Neural cell (in vitro differentiated cells): ENCODE results near the gene USP10. TPM values are rescaled to one million over a fixed set of nuclear protein-coding genes. Genes with fewer than 3 reads are reported as not detected.
"Not testable (repeated sequence)": the region's sequence is repeated elsewhere in the genome, so short reads cannot be mapped to it uniquely, and the experiment has no call there.

Source experiments
- H2AFZ ChIP-seq: fragments of 200-600, 300-800 bp; sonication (generic), shearing (Covaris generic); 2 replicates; pipeline ENCODE4 v1.6.0; 2014; ENCODE audit warnings: low read depth, mild to moderate bottlenecking, antibody characterized with exemption, low read length, moderate library complexity
- H3F3A ChIP-seq: fragments of 200-600 bp; shearing (Covaris generic); 2 replicates; pipeline ENCODE4 v1.6.1; 2016; ENCODE audit warnings: mild to moderate bottlenecking, moderate library complexity, mixed read lengths, antibody characterized with exemption, low read length; ENCODE audit not compliant: insufficient read depth, poor library complexity, severe bottlenecking
- H3K27ac ChIP-seq: fragments of 200-600, 300-800 bp; sonication (generic), shearing (Covaris generic); 2 replicates; pipeline ENCODE4 v1.5.1; 2014; ENCODE audit warnings: mild to moderate bottlenecking, low read length, moderate library complexity
- H3K27me3 ChIP-seq: fragments of 300-800, 200-600 bp; sonication (generic), shearing (Covaris generic); 2 replicates; pipeline ENCODE4 v1.6.0; 2014; ENCODE audit warnings: mild to moderate bottlenecking, low read depth, low read length, moderate library complexity; ENCODE audit not compliant: insufficient read depth
- H3K36me3 ChIP-seq: fragments of 300-800, 200-600 bp; sonication (generic), shearing (Covaris generic); 2 replicates; pipeline ENCODE4 v1.5.1; 2014; ENCODE audit warnings: mild to moderate bottlenecking, antibody characterized with exemption, low read length, moderate library complexity; ENCODE audit not compliant: insufficient read depth
- H3K4me2 ChIP-seq: fragments of 300-800, 200-600 bp; sonication (generic), shearing (Covaris generic); 2 replicates; pipeline ENCODE4 v1.6.0; 2014; ENCODE audit warnings: mild to moderate bottlenecking, low read length
- H3K4me3 ChIP-seq: fragments of 300-800, 200-600 bp; sonication (generic), shearing (Covaris generic); 2 replicates; pipeline ENCODE4 v1.5.1; 2014; ENCODE audit warnings: mild to moderate bottlenecking, low read length, moderate library complexity
- H3K79me2 ChIP-seq: fragments of 200-600 bp; shearing (Covaris generic); replicated peaks from 2 replicates; pipeline ENCODE4 v1.6.0; 2014; ENCODE audit warnings: mild to moderate bottlenecking, low read length, moderate library complexity; ENCODE audit not compliant: insufficient read depth
- H3K9ac ChIP-seq: fragments of 300-800, 200-600 bp; sonication (generic), shearing (Covaris generic); 2 replicates; pipeline ENCODE4 v1.6.1; 2016; ENCODE audit warnings: mild to moderate bottlenecking, low read length, mixed read lengths
- H3K9me2 ChIP-seq: fragments of 200-600 bp; shearing (Covaris generic); 2 replicates; pipeline ENCODE4 v1.6.1; 2016; ENCODE audit warnings: mild to moderate bottlenecking, low read length, mixed read lengths; ENCODE audit not compliant: insufficient read depth
- H3K9me3 ChIP-seq: fragments of 200-600, 300-800 bp; sonication (generic), shearing (Covaris generic); 2 replicates; pipeline ENCODE4 v1.6.1; 2016; ENCODE audit warnings: mild to moderate bottlenecking, mixed run types, low read length, moderate library complexity, mixed read lengths
- H4K20me1 ChIP-seq: fragments of 200-600 bp; shearing (Covaris generic); 2 replicates; pipeline ENCODE4 v1.6.1; 2016; ENCODE audit warnings: mild to moderate bottlenecking, mixed run types; ENCODE audit not compliant: insufficient read depth
- EP300 ChIP-seq: fragments of 450-650 bp; conservative IDR thresholded peaks from 2 replicates; pipeline ENCODE4 v1.6.1; 2014; ENCODE audit warnings: antibody characterized with exemption, mild to moderate bottlenecking, moderate library complexity; ENCODE audit not compliant: poor library complexity, severe bottlenecking
- EZH2 ChIP-seq: fragments of 200-600, 300-800 bp; shearing (Covaris generic), sonication (generic); IDR thresholded peaks from 2 replicates; pipeline ENCODE4 v1.6.1; 2014; ENCODE audit warnings: antibody characterized with exemption, low read length, borderline replicate concordance, mild to moderate bottlenecking; ENCODE audit not compliant: insufficient read depth, poor library complexity, severe bottlenecking
- MXI1 ChIP-seq: fragments of 450-650 bp; conservative IDR thresholded peaks from 2 replicates; pipeline ENCODE4 v1.6.1; 2014; ENCODE audit warnings: antibody characterized with exemption, mild to moderate bottlenecking; ENCODE audit not compliant: poor library complexity, severe bottlenecking
- POLR2AphosphoS5 ChIP-seq: IDR thresholded peaks from 2 replicates; pipeline ENCODE4 v1.6.1; 2012
- RAD21 ChIP-seq: fragments of 450-650 bp; conservative IDR thresholded peaks from 2 replicates; pipeline ENCODE4 v1.6.1; 2014; ENCODE audit warnings: antibody characterized with exemption, mild to moderate bottlenecking, moderate library complexity
- SMC3 ChIP-seq: fragments of 450-650 bp; conservative IDR thresholded peaks from 2 replicates; pipeline ENCODE4 v1.6.1; 2014; ENCODE audit warnings: antibody characterized with exemption, mild to moderate bottlenecking, moderate library complexity; ENCODE audit not compliant: poor library complexity
- TAF1 ChIP-seq: IDR thresholded peaks from 2 replicates; pipeline ENCODE4 v1.6.1; 2012; ENCODE audit warnings: low read depth
- polyA plus RNA-seq: library from polyadenylated mRNA; depleted of rRNA; stranded (reverse); fragments of >200 nt; gene quantifications from 2 replicates; pipeline ENCODE4 v1.2.3, GENCODE V29; 2014
- TF ChIP-seq, protein P1 (sequence below): fragments of 450-650 bp; IDR thresholded peaks from 2 replicates; pipeline ENCODE4 v1.5.1; 2014; ENCODE audit warnings: antibody characterized with exemption, mild to moderate bottlenecking, moderate library complexity; ENCODE audit not compliant: poor library complexity, severe bottlenecking
- TF ChIP-seq, protein P2 (sequence below): IDR thresholded peaks from 2 replicates; pipeline ENCODE4 v1.6.1; 2012; ENCODE audit warnings: borderline replicate concordance

The USP10 gene
- polyA plus RNA-seq, 1 donor from 2014 or later: 48.9 TPM

DNA sequence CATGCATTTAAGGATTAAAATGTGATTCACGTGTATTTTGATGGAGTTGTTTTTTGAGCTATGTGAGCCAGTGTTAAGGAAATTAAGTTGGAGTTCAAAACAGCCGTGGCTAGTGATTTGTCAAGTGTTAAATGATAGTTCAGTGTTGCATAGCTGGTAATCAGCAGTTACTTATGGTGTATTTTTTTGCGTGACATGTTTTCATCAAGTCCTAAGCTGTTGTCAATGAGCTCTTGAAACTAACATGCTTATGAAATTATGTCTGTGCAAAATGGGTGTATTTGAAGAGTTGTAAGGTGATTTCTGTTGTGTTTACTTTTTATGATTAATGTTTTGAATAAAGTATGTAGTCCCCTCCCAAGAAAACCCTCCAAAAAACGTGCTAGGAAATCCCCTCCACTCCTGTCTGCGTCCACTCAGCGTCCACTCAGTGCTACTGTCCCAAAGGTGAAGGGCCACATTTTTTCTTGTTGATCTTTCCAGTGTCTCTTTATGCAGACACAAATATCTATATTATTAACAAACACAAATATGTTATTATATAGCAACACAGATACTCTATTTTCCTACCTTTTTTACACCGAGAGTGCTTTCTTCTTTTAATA lies 30.0 kb downstream of the USP10 start:
- no peak overlapping the region for H3K9ac ChIP-seq
- TF ChIP-seq RAD21: no peak
- no peak for TF ChIP-seq TAF1
- TF ChIP-seq EP300: no peak
- TF ChIP-seq SMC3: no peak
- TF ChIP-seq, protein P1, sequence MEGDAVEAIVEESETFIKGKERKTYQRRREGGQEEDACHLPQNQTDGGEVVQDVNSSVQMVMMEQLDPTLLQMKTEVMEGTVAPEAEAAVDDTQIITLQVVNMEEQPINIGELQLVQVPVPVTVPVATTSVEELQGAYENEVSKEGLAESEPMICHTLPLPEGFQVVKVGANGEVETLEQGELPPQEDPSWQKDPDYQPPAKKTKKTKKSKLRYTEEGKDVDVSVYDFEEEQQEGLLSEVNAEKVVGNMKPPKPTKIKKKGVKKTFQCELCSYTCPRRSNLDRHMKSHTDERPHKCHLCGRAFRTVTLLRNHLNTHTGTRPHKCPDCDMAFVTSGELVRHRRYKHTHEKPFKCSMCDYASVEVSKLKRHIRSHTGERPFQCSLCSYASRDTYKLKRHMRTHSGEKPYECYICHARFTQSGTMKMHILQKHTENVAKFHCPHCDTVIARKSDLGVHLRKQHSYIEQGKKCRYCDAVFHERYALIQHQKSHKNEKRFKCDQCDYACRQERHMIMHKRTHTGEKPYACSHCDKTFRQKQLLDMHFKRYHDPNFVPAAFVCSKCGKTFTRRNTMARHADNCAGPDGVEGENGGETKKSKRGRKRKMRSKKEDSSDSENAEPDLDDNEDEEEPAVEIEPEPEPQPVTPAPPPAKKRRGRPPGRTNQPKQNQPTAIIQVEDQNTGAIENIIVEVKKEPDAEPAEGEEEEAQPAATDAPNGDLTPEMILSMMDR: no peak
- TF ChIP-seq MXI1: no peak
- TF ChIP-seq POLR2AphosphoS5: no peak
- TF ChIP-seq, protein P2, sequence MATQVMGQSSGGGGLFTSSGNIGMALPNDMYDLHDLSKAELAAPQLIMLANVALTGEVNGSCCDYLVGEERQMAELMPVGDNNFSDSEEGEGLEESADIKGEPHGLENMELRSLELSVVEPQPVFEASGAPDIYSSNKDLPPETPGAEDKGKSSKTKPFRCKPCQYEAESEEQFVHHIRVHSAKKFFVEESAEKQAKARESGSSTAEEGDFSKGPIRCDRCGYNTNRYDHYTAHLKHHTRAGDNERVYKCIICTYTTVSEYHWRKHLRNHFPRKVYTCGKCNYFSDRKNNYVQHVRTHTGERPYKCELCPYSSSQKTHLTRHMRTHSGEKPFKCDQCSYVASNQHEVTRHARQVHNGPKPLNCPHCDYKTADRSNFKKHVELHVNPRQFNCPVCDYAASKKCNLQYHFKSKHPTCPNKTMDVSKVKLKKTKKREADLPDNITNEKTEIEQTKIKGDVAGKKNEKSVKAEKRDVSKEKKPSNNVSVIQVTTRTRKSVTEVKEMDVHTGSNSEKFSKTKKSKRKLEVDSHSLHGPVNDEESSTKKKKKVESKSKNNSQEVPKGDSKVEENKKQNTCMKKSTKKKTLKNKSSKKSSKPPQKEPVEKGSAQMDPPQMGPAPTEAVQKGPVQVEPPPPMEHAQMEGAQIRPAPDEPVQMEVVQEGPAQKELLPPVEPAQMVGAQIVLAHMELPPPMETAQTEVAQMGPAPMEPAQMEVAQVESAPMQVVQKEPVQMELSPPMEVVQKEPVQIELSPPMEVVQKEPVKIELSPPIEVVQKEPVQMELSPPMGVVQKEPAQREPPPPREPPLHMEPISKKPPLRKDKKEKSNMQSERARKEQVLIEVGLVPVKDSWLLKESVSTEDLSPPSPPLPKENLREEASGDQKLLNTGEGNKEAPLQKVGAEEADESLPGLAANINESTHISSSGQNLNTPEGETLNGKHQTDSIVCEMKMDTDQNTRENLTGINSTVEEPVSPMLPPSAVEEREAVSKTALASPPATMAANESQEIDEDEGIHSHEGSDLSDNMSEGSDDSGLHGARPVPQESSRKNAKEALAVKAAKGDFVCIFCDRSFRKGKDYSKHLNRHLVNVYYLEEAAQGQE: no peak
- no peak for TF ChIP-seq EZH2
- peaks cover 5% of the 10 kb centered on the region for H4K20me1 ChIP-seq
- H3K4me2 ChIP-seq: no peak overlapping the region
- H3F3A ChIP-seq: no peaks in the 10 kb centered on the region
- peaks cover 80% of the 10 kb centered on the region for H3K79me2 ChIP-seq
- H2AFZ ChIP-seq: no peak overlapping the region
- no peaks in the 10 kb centered on the region for H3K9me3 ChIP-seq
- H3K4me3 ChIP-seq: no peak overlapping the region
- H3K27me3 ChIP-seq: no peaks in the 10 kb centered on the region
- no peak overlapping the region for H3K27ac ChIP-seq
- H3K9me2 ChIP-seq: no peaks in the 10 kb centered on the region
- no peaks in the 10 kb centered on the region for H3K36me3 ChIP-seq

DNA sequence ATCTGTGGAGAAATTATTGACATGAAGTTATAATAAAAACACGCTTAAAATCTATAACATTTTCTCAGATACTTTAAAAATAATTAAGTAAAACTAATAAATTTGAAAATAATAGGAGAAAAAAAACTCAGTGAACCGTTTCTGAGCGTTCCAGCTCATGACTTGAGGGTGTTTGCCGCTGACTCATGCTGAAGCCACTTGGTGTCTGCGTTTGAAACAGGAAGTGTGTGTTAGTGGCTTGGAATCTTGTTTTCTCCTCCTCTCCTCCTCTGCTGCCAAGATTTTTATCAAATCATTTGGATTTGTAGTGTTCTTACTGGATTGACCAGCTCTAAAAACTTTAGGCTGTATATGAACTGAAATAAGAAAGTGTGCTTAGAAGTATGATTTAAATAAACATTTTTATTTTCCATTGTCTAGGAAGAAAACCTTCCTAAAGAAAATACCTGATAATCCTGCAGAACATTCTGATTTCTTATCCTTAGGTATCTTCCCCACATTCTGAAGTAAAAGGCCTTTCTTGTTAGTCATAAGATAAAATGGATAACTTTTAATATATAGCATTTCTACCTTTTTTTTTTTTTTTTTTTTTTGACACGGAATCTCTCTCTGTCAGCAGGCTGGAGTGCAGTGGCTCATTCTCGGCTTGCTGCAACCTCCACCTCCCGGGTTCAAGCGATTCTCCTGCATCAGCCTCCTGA lies 30.8 kb downstream of the USP10 start:
- no peaks in the 10 kb centered on the region for H3K36me3 ChIP-seq
- H3K4me3 ChIP-seq: no peak overlapping the region
- H2AFZ ChIP-seq: no peak overlapping the region
- H3K4me2 ChIP-seq: no peak overlapping the region
- H3K9me2 ChIP-seq: no peaks in the 10 kb centered on the region
- no peaks in the 10 kb centered on the region for H3K27me3 ChIP-seq
- H3K9me3 ChIP-seq: no peaks in the 10 kb centered on the region
- peaks cover 76% of the 10 kb centered on the region for H3K79me2 ChIP-seq
- H3K27ac ChIP-seq: no peak overlapping the region
- H3F3A ChIP-seq: no peaks in the 10 kb centered on the region
- H3K9ac ChIP-seq: no peak overlapping the region
- TF ChIP-seq EP300 (no peak), EZH2 (no peak), POLR2AphosphoS5 (no peak), RAD21 (no peak), SMC3 (no peak), MXI1 (no peak), TAF1 (no peak)
- TF ChIP-seq, protein P1: no peak
- TF ChIP-seq, protein P2: no peak
- H4K20me1 ChIP-seq: peaks cover 5% of the 10 kb centered on the region

DNA sequence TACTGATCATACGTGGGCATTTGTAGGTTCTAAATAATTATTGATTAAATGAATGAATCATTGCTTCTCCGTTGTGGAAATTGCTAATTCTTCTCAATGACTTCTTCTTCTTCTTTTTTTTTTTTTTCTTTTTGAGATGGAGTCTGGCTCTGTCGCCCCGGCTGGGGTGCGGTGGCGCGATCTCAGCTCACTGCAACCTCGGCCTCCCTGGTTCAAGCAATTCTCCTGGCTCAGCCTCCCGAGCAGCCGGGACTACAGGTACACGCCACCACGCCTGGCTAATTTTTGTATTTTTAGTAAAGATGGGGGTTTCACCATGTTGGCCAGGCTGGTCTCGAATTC lies 32.5 kb downstream of the USP10 start:
- not testable (repeated sequence) for H3K4me3 ChIP-seq, H3K27me3 ChIP-seq, H3K36me3 ChIP-seq, H3K9ac ChIP-seq, H3K4me2 ChIP-seq, H3K27ac ChIP-seq, H3K9me2 ChIP-seq, H3F3A ChIP-seq, H2AFZ ChIP-seq, H3K9me3 ChIP-seq, H4K20me1 ChIP-seq
- peaks cover 65% of the 10 kb centered on the region for H3K79me2 ChIP-seq
